ENCODE data around the gene RFFL. TPM values are rescaled to one million over a fixed set of nuclear protein-coding genes. Genes with fewer than 3 reads are reported as not detected.
"Not testable (repeated sequence)": the region's sequence is repeated elsewhere in the genome, so short reads cannot be mapped to it uniquely, and the experiment has no call there.

RFFL gene
- total RNA-seq, 3 donors from 2014 or later: 13.8 to 27.5 (median 19.4) TPM

GRCh38 chr17:35048685-35049379, 14.7 kb downstream of the RFFL start:
- H3K27me3 ChIP-seq: no peaks in the 10 kb centered on the region
- intact Hi-C loops (cut with DNase I; ENCODE audit: low total_unique reads): no loop called here
- no peaks in the 10 kb centered on the region for H3K36me3 ChIP-seq
- no peak overlapping the region for H3K27ac ChIP-seq
- H3K4me3 ChIP-seq: no peak overlapping the region
- H3K4me1 ChIP-seq: peaks cover 0 to 11% of the 10 kb centered on the region in 2 donors
- no peak for TF ChIP-seq POLR2AphosphoS5 (IDR thresholded peaks at IDR 0.05)
- no peak for TF ChIP-seq POLR2A (IDR thresholded peaks at IDR 0.05)
- TF ChIP-seq, protein P1, sequence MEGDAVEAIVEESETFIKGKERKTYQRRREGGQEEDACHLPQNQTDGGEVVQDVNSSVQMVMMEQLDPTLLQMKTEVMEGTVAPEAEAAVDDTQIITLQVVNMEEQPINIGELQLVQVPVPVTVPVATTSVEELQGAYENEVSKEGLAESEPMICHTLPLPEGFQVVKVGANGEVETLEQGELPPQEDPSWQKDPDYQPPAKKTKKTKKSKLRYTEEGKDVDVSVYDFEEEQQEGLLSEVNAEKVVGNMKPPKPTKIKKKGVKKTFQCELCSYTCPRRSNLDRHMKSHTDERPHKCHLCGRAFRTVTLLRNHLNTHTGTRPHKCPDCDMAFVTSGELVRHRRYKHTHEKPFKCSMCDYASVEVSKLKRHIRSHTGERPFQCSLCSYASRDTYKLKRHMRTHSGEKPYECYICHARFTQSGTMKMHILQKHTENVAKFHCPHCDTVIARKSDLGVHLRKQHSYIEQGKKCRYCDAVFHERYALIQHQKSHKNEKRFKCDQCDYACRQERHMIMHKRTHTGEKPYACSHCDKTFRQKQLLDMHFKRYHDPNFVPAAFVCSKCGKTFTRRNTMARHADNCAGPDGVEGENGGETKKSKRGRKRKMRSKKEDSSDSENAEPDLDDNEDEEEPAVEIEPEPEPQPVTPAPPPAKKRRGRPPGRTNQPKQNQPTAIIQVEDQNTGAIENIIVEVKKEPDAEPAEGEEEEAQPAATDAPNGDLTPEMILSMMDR (IDR thresholded peaks at IDR 0.05): no peak
- DNase-seq (ENCODE audit: low spot score in 2 of 2): no peak
- no peaks in the 10 kb centered on the region for H3K9me3 ChIP-seq

DNA sequence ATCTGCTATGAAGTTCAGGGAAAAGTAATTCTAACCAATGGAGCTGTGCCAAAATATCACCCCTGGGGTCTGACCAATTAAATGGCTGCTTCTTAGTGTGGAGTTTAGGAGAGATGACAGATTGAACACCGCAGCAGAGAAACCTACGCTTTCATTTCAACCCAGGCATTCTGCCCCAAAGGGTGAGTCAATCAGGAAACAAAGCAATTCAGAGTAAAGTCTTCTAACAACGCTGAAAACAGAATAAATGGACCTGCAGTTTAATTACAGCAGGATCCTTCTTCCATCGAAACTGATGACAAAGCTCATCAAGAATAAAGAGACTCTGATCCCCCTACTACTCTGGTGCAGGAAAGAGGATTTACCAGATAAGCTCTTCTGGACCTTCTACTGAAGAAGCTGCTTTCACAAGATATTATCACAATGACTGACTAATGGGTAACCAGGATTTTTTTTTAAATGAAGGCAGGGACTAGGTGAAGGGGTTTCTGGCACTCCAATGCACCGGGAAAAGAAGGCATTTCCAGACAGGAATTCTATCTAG, 16.7 kb downstream of the RFFL start:
- no peaks in the 10 kb centered on the region for H3K36me3 ChIP-seq
- H3K9me3 ChIP-seq: no peaks in the 10 kb centered on the region
- TF ChIP-seq POLR2AphosphoS5 (IDR thresholded peaks at IDR 0.05): no peak
- TF ChIP-seq, protein P1 (IDR thresholded peaks at IDR 0.05): no peak
- H3K27ac ChIP-seq: peak overlapping the region in 1 of 2 donors; percentile 48
- H3K4me1 ChIP-seq: peaks cover 0 to 11% of the 10 kb centered on the region in 2 donors
- H3K4me3 ChIP-seq: no peak overlapping the region
- no peaks in the 10 kb centered on the region for H3K27me3 ChIP-seq
- intact Hi-C loops (cut with DNase I; ENCODE audit: low total_unique reads): no loop called here
- DNase-seq (ENCODE audit: low spot score in 2 of 2): no peak

GRCh38 chr17:35046245-35046644, 17.3 kb downstream of the RFFL start:
- peak overlapping the region in 1 of 2 donors; percentile 48 for H3K27ac ChIP-seq
- no peaks in the 10 kb centered on the region for H3K27me3 ChIP-seq
- no peaks in the 10 kb centered on the region for H3K36me3 ChIP-seq
- H3K9me3 ChIP-seq: no peaks in the 10 kb centered on the region
- TF ChIP-seq, protein P1 (IDR thresholded peaks at IDR 0.05): no peak
- no peak for TF ChIP-seq POLR2AphosphoS5 (IDR thresholded peaks at IDR 0.05)
- TF ChIP-seq POLR2A (IDR thresholded peaks at IDR 0.05): no peak
- DNase-seq (ENCODE audit: low spot score in 2 of 2): no peak
- intact Hi-C loops (cut with DNase I; ENCODE audit: low total_unique reads): no loop called here
- peaks cover 0 to 7% of the 10 kb centered on the region in 2 donors for H3K4me1 ChIP-seq
- H3K4me3 ChIP-seq: no peak overlapping the region

- intact Hi-C loops (cut with DNase I; ENCODE audit: low total_unique reads); H3K9me3 ChIP-seq; H3K4me1 ChIP-seq; H3K27ac ChIP-seq; H3K4me3 ChIP-seq; DNase-seq (ENCODE audit: low spot score in 2 of 2); H3K27me3 ChIP-seq; H3K36me3 ChIP-seq: not testable (repeated sequence)
Observed at GRCh38 chr17:35045458-35045979, 18.0 kb downstream of the RFFL start.

GRCh38 chr17:35044181-35044580, 19.3 kb downstream of the RFFL start:
- no peak for DNase-seq (ENCODE audit: low spot score in 2 of 2)
- H3K27me3 ChIP-seq: no peaks in the 10 kb centered on the region
- peaks cover 0 to 3% of the 10 kb centered on the region in 2 donors for H3K4me1 ChIP-seq
- H3K36me3 ChIP-seq: no peaks in the 10 kb centered on the region
- H3K27ac ChIP-seq: no peak overlapping the region
- TF ChIP-seq, protein P1 (IDR thresholded peaks at IDR 0.05): no peak
- TF ChIP-seq POLR2A (IDR thresholded peaks at IDR 0.05) (no peak), POLR2AphosphoS5 (IDR thresholded peaks at IDR 0.05) (no peak)
- H3K4me3 ChIP-seq: no peak overlapping the region
- intact Hi-C loops (cut with DNase I; ENCODE audit: low total_unique reads): no loop called here
- no peaks in the 10 kb centered on the region for H3K9me3 ChIP-seq
